WERI-Rb-1 (cell line): ENCODE measurements around the gene EYA2.

Experiments
- DNase-seq: peaks from one replicate; pipeline ENCODE4 v3.0.0-alpha.2; 2020
- H3K27ac ChIP-seq: fragments of 250-450 bp; sonication (Bioruptor Pico); 2 replicates; pipeline ENCODE4 v1.5.1; 2020; ENCODE audit warnings: mild to moderate bottlenecking, moderate library complexity
- H3K27me3 ChIP-seq: fragments of 250-450 bp; sonication (Bioruptor Pico); 2 replicates; pipeline ENCODE4 v1.5.1; 2021; ENCODE audit warnings: mild to moderate bottlenecking, low read depth, moderate library complexity; ENCODE audit not compliant: insufficient read depth, severe bottlenecking
- H3K36me3 ChIP-seq: fragments of 250-450 bp; sonication (Bioruptor Pico); 2 replicates; pipeline ENCODE4 v1.5.1; 2020; ENCODE audit warnings: mild to moderate bottlenecking, moderate library complexity
- H3K4me3 ChIP-seq: 2 replicates; pipeline ENCODE4 v1.5.1; 2011; ENCODE audit warnings: low read depth, mild to moderate bottlenecking, control low read depth, low read length
- H3K9me3 ChIP-seq: fragments of 250-450 bp; sonication (Bioruptor Pico); 2 replicates; pipeline ENCODE4 v1.5.1; 2021; ENCODE audit warnings: mild to moderate bottlenecking, moderate library complexity; ENCODE audit not compliant: severe bottlenecking
- CTCF ChIP-seq: IDR thresholded peaks from 2 replicates; pipeline ENCODE4 v1.5.1; 2011; ENCODE audit warnings: low read depth, mild to moderate bottlenecking, control low read depth, inconsistent platforms, low read length

Gene EYA2

GRCh38 chr20:47191074-47191673 lies 296.5 kb downstream of the EYA2 start:
- Histone ChIP-seq H3K9me3 (no peaks in the 10 kb centered on the region), H3K27ac (no peak overlapping the region), H3K36me3 (peaks cover 51% of the 10 kb centered on the region), H3K27me3 (no peaks in the 10 kb centered on the region), H3K4me3 (no peak overlapping the region)
- no peak for TF ChIP-seq CTCF
- no peak for DNase-seq

GRCh38 chr20:47191956-47192355 lies 297.3 kb downstream of the EYA2 start:
- no peak for TF ChIP-seq CTCF
- no peaks in the 10 kb centered on the region for H3K9me3 ChIP-seq
- H3K36me3 ChIP-seq = peaks cover 45% of the 10 kb centered on the region
- no peaks in the 10 kb centered on the region for H3K27me3 ChIP-seq
- no peak for DNase-seq
- H3K27ac ChIP-seq = no peak overlapping the region
- H3K4me3 ChIP-seq = no peak overlapping the region

- TF ChIP-seq CTCF = no peak
- Histone ChIP-seq H3K27ac (no peak overlapping the region), H3K27me3 (no peaks in the 10 kb centered on the region), H3K9me3 (no peaks in the 10 kb centered on the region), H3K36me3 (peaks cover 14% of the 10 kb centered on the region), H3K4me3 (no peak overlapping the region)
- no peak for DNase-seq
Measured at GRCh38 chr20:47195573-47195972, 300.9 kb downstream of the EYA2 start.

GRCh38 chr20:47196091-47197081 lies 301.7 kb downstream of the EYA2 start:
- peak; percentile 90 for TF ChIP-seq CTCF
- peak; percentile 74 for DNase-seq
- Histone ChIP-seq H3K27ac (no peak overlapping the region), H3K9me3 (no peaks in the 10 kb centered on the region), H3K4me3 (no peak overlapping the region), H3K27me3 (no peaks in the 10 kb centered on the region), H3K36me3 (peaks cover 6% of the 10 kb centered on the region)

GRCh38 chr20:47198254-47198671 lies 303.6 kb downstream of the EYA2 start:
- Histone ChIP-seq H3K36me3 (no peaks in the 10 kb centered on the region), H3K9me3 (no peaks in the 10 kb centered on the region), H3K27me3 (no peaks in the 10 kb centered on the region), H3K4me3 (no peak overlapping the region), H3K27ac (no peak overlapping the region)
- DNase-seq = no peak
- TF ChIP-seq CTCF = no peak
